Peyer's patch (tissue), 4 donors: ENCODE data around the gene SYT10. TPM values are rescaled to one million over a fixed set of nuclear protein-coding genes. Genes with fewer than 3 reads are reported as not detected.

Experiments used
- DNase-seq, 3 donors: peaks; one replicate each; pipeline ENCODE4 v3.0.0-alpha.2; 2017 to 2019
- H3K27ac ChIP-seq, 4 donors: fragments of 200-600 bp; sonication (generic); one replicate each; pipeline ENCODE4 v1.5.1; 2016 to 2019
- H3K27me3 ChIP-seq, 2 donors: fragments of 200-600 bp; sonication (generic); one replicate each; pipeline ENCODE4 v1.5.1; 2019
- H3K36me3 ChIP-seq, 3 donors: fragments of 200-600 bp; sonication (generic); one replicate each; pipeline ENCODE4 v1.5.1; 2016 to 2019
- H3K4me1 ChIP-seq, 4 donors: fragments of 200-600 bp; sonication (generic); one replicate each; pipeline ENCODE4 v1.5.1; 2016 to 2019
- H3K4me3 ChIP-seq, 4 donors: fragments of 200-600 bp; sonication (generic); 1 replicate in 3 of 4; 2 replicates in 1 of 4; pipeline ENCODE4 v1.5.1; 2016 to 2019; ENCODE audit warnings: mild to moderate bottlenecking in 1 of 4
- H3K9me3 ChIP-seq, 4 donors: fragments of 200-600 bp; sonication (generic); one replicate each; pipeline ENCODE4 v1.5.1; 2016 to 2019; ENCODE audit warnings: mild to moderate bottlenecking in 1 of 4
- POLR2A ChIP-seq, 2 donors: fragments of 450-650 bp; IDR thresholded peaks; one replicate each; pipeline ENCODE4 v1.5.1; 2017; ENCODE audit warnings: antibody characterized with exemption in 2 of 2, mild to moderate bottlenecking in 2 of 2, moderate library complexity in 2 of 2
- total RNA-seq, 4 donors: library from RNA; depleted of rRNA; stranded (reverse); fragments of >200 nt; gene quantifications; one replicate each; pipeline ENCODE4 v1.1.0, GENCODE V29; 2016
- TF ChIP-seq, protein P1 (sequence below), 6 experiments: fragments of 450-650 bp in 4 of 6; fragments of 200-600 bp in 2 of 6; sonication (generic) in 1 of 6; IDR thresholded peaks; one replicate each; pipeline ENCODE4 v1.5.1; 2017 to 2019; ENCODE audit warnings: antibody characterized with exemption in 6 of 6, mild to moderate bottlenecking in 3 of 6, moderate library complexity in 1 of 6

SYT10 gene
- total RNA-seq, 4 donors from 2014 or later: 0.13 to 0.28 TPM; not detected in 2

DNA sequence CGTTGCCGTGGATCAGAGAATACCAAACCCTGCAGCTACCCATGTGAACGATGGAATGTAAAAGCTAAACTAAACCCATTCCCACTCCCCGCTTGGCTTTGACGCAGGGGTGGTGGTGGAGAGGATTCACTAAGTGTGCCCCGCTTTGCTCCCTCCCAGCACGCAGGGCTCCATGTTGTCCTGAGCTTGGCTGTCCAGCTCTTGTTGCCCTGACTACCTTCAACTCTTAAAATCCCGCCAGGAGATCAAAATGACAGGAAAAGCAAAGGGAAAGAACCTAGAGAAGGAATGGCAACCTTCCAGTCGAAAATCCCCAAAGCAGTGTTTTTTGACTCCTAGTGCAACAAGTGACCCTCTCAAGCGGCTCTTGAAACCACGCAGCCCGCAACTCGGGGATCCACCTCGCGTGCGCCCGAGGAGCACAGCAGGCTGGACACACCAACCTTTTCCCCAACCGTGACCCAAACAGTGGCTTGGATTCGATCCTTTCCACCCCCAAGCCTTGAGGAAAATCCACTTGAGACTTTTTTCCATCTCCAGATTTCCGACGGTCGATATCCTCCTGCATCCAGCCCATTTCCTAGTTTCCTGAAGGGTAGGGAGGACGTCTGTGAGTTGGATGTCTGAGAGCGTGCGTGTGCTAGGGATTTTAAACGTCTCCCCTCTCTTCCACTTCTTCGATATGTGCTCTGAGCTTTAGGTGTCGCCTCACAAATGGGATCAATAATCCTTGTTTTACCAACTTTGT, 1.4 kb downstream of the SYT10 start:
- no peak for DNase-seq
- Histone ChIP-seq H3K27ac (no peak overlapping the region), H3K9me3 (no peaks in the 10 kb centered on the region), H3K27me3 (peaks cover 0 to 14% of the 10 kb centered on the region in 2 donors), H3K4me3 (peak overlapping the region in 1 of 4 donors; percentile 59), H3K36me3 (no peaks in the 10 kb centered on the region), H3K4me1 (peaks cover 0 to 7% (median 0%) of the 10 kb centered on the region in 4 donors)
- no peak for TF ChIP-seq POLR2A (IDR thresholded peaks at IDR 0.05)
- TF ChIP-seq, protein P1, sequence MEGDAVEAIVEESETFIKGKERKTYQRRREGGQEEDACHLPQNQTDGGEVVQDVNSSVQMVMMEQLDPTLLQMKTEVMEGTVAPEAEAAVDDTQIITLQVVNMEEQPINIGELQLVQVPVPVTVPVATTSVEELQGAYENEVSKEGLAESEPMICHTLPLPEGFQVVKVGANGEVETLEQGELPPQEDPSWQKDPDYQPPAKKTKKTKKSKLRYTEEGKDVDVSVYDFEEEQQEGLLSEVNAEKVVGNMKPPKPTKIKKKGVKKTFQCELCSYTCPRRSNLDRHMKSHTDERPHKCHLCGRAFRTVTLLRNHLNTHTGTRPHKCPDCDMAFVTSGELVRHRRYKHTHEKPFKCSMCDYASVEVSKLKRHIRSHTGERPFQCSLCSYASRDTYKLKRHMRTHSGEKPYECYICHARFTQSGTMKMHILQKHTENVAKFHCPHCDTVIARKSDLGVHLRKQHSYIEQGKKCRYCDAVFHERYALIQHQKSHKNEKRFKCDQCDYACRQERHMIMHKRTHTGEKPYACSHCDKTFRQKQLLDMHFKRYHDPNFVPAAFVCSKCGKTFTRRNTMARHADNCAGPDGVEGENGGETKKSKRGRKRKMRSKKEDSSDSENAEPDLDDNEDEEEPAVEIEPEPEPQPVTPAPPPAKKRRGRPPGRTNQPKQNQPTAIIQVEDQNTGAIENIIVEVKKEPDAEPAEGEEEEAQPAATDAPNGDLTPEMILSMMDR (IDR thresholded peaks at IDR 0.05): no peak

GRCh38 chr12:33437598-33437997, 2.0 kb downstream of the SYT10 start:
- DNase-seq: no peak
- Histone ChIP-seq H3K9me3 (no peaks in the 10 kb centered on the region), H3K27ac (no peak overlapping the region), H3K4me3 (no peak overlapping the region), H3K27me3 (peaks cover 0 to 14% of the 10 kb centered on the region in 2 donors), H3K36me3 (no peaks in the 10 kb centered on the region), H3K4me1 (peaks cover 0 to 7% (median 0%) of the 10 kb centered on the region in 4 donors)
- no peak for TF ChIP-seq POLR2A (IDR thresholded peaks at IDR 0.05)
- TF ChIP-seq, protein P1 (IDR thresholded peaks at IDR 0.05): no peak

DNA sequence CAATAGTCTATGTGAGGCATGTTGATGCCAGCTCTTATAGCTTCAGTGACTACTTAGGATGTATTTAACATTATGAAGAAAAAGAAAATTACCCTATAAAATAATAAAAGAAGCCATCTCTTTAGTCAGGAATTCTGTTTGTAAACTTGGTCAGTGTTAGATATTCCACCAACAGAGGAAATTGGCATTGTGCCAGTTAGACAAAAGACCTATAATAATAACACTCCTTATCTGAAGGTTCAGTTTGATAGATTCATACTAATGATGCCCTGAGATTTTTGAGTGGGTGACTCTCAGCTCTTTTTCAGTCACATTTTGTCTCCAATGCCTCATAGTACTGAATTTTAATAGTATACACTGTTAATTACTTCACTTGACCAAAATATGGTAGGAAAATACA, 6.6 kb downstream of the SYT10 start:
- Histone ChIP-seq H3K36me3 (no peaks in the 10 kb centered on the region), H3K4me3 (no peak overlapping the region), H3K27ac (no peak overlapping the region), H3K4me1 (no peaks in the 10 kb centered on the region), H3K9me3 (no peaks in the 10 kb centered on the region), H3K27me3 (peaks cover 0 to 2% of the 10 kb centered on the region in 2 donors)
- no peak for TF ChIP-seq POLR2A (IDR thresholded peaks at IDR 0.05)
- TF ChIP-seq, protein P1 (IDR thresholded peaks at IDR 0.05): no peak
- no peak for DNase-seq

DNA sequence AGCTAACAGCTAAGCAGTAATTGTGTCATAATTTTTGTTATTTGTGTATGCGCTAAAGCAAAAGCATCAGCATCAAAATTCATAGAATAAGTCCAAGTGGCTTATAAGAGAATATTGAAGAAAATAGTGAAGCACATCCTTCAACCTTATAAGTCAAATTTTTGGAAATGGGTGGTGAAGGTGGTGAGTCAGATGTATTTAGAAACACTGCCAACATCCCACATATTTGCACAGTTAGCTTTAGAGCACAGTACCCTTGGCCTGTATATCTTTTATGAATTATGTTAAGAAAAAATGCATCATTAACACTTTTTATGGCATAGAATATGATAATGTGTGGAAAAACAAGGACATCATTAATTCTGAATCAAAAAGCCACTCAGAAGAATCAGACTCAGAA, 8.0 kb downstream of the SYT10 start:
- H3K4me3 ChIP-seq: no peak overlapping the region
- TF ChIP-seq, protein P1 (IDR thresholded peaks at IDR 0.05): no peak
- TF ChIP-seq POLR2A (IDR thresholded peaks at IDR 0.05): no peak
- H3K27ac ChIP-seq: no peak overlapping the region
- H3K36me3 ChIP-seq: no peaks in the 10 kb centered on the region
- no peaks in the 10 kb centered on the region for H3K4me1 ChIP-seq
- no peaks in the 10 kb centered on the region for H3K27me3 ChIP-seq
- DNase-seq: no peak
- no peaks in the 10 kb centered on the region for H3K9me3 ChIP-seq

GRCh38 chr12:33429468-33429867, 10.2 kb downstream of the SYT10 start:
- no peak for TF ChIP-seq POLR2A (IDR thresholded peaks at IDR 0.05)
- TF ChIP-seq, protein P1 (IDR thresholded peaks at IDR 0.05): no peak
- Histone ChIP-seq H3K9me3 (no peaks in the 10 kb centered on the region), H3K27me3 (no peaks in the 10 kb centered on the region), H3K4me3 (no peak overlapping the region), H3K27ac (no peak overlapping the region), H3K36me3 (no peaks in the 10 kb centered on the region), H3K4me1 (no peaks in the 10 kb centered on the region)
- no peak for DNase-seq
